K562 (cell line): ENCODE results near the gene PLEKHH3. TPM values are rescaled to one million over a fixed set of nuclear protein-coding genes. Genes with fewer than 3 reads are reported as not detected.
A peak's percentile ranks its signal among the peaks of the same experiment; 100 is the strongest.

Experiments
- ARID4B ChIP-seq: sonication (generic); formaldehyde crosslinking; IDR thresholded peaks from 2 replicates; pipeline ENCODE4 v1.8.0; 2022; ENCODE audit warnings: mild to moderate bottlenecking, missing genetic modification reagents
- BRF1 ChIP-seq: IDR thresholded peaks from 3 replicates; pipeline ENCODE4 v1.6.1; 2011; ENCODE audit warnings: borderline replicate concordance, mild to moderate bottlenecking; ENCODE audit not compliant: insufficient read length; ENCODE audit errors: extremely low read depth
- CAMTA2 ChIP-seq: fragments of 250-450 bp; sonication (Bioruptor Pico); conservative IDR thresholded peaks from 2 replicates; pipeline ENCODE4 v1.5.1; 2022
- GATAD2A ChIP-seq: fragments of 450-650 bp; IDR thresholded peaks from 2 replicates; pipeline ENCODE4 v1.6.1; 2017
- GMEB1 ChIP-seq: fragments of 250-450 bp; sonication (Bioruptor Pico); IDR thresholded peaks from 2 replicates; pipeline ENCODE4 v1.4.0; 2020; ENCODE audit warnings: mild to moderate bottlenecking
- HIVEP1 ChIP-seq: fragments of 250-450 bp; sonication (Bioruptor Pico); IDR thresholded peaks from 2 replicates; pipeline ENCODE4 v1.4.0; 2020; ENCODE audit warnings: mild to moderate bottlenecking
- NCOR1 ChIP-seq: fragments of 450-650 bp; IDR thresholded peaks from 2 replicates; pipeline ENCODE4 v1.6.1; 2016; ENCODE audit warnings: mild to moderate bottlenecking, moderate library complexity
- RAD51 ChIP-seq: fragments of 450-650 bp; IDR thresholded peaks from 2 replicates; pipeline ENCODE4 v1.7.1; 2016; ENCODE audit warnings: low read depth, mild to moderate bottlenecking, borderline replicate concordance
- SNIP1 ChIP-seq: fragments of 450-650 bp; IDR thresholded peaks from 2 replicates; pipeline ENCODE4 v1.7.1; 2017; ENCODE audit warnings: low read depth, mild to moderate bottlenecking
- TFAM ChIP-seq: fragments of 250-450 bp; sonication (Bioruptor Pico); conservative IDR thresholded peaks from 2 replicates; pipeline ENCODE4 v1.5.0; 2021; ENCODE audit warnings: mild to moderate bottlenecking, moderate library complexity
- THRB ChIP-seq: fragments of 450-650 bp; formaldehyde crosslinking; conservative IDR thresholded peaks from 2 replicates; pipeline ENCODE4 v1.4.0; 2022; ENCODE audit warnings: mild to moderate bottlenecking, missing genetic modification characterization
- ZMIZ1 ChIP-seq, 2 experiments: fragments of 150-350 bp in 1 of 2; IDR thresholded peaks; 2 replicates each; pipeline ENCODE4 v1.6.1; 2012 to 2016; ENCODE audit warnings: low read depth in 2 of 2, low read length in 2 of 2, mild to moderate bottlenecking in 1 of 2, moderate library complexity in 1 of 2
- ZNF134 ChIP-seq: fragments of 250-450 bp; sonication (Bioruptor Pico); conservative IDR thresholded peaks from 2 replicates; pipeline ENCODE4 v1.4.0; 2020
- ZNF354B ChIP-seq: fragments of 250-450 bp; sonication (Bioruptor Pico); IDR thresholded peaks from 2 replicates; pipeline ENCODE4 v1.4.0; 2020
- ZNF561 ChIP-seq: fragments of 450-650 bp; formaldehyde crosslinking; conservative IDR thresholded peaks from 2 replicates; pipeline ENCODE4 v1.4.0; 2020; ENCODE audit warnings: mild to moderate bottlenecking, moderate library complexity
- polyA plus RNA-seq, 8 experiments: library from polyadenylated mRNA; depleted of rRNA in 4 of 8; stranded (reverse) in 5 of 8; unstranded in 3 of 8; fragments of >200 nt; fragmentation: Nextera tagmentation in 2 of 8; fragmentation: Illumina TruSeq in 1 of 8; extraction: Ambion mirVana in 2 of 8; extraction: Trizol in 1 of 8; gene quantifications; 2 replicates each; pipeline versions ENCODE4 v1.2.1 to v1.2.3, GENCODE V29; 2011 to 2014; ENCODE audit warnings: inconsistent platforms in 1 of 8, missing spikeins in 1 of 8
- total RNA-seq, 7 experiments: library from RNA; depleted of rRNA in 6 of 7; stranded (reverse); fragments of >200 nt in 6 of 7; fragmentation: Illumina TruSeq in 2 of 7; extraction: Trizol in 2 of 7; gene quantifications; 2 replicates each; pipeline versions ENCODE4 v1.2.1 to v1.2.3, GENCODE V29; 2011 to 2021; ENCODE audit warnings: low replicate concordance in 1 of 7
- TF ChIP-seq, protein P1 (sequence below): sonication (generic); IDR thresholded peaks from 2 replicates; pipeline ENCODE4 v1.6.1; 2016

Gene PLEKHH3
- total and polyA plus RNA-seq, 9 of the 15 experiments (the other 6 are each of a cell fraction or from before 2014, with no cell fraction given), result 0.58 to 34.5 (median 5.0) TPM

- TF ChIP-seq BRF1, result no peak
- TF ChIP-seq THRB (CRISPR knock-in tag), result peak; percentile 64; the same call in 1 of the 2 replicates
- TF ChIP-seq TFAM (CRISPR knock-in tag), result no peak
- TF ChIP-seq ZNF561 (CRISPR knock-in tag), result no peak
- TF ChIP-seq ARID4B, result no peak
- peak in 1 of 2 experiments; percentile 99; a peak in 2 of 4 replicates for TF ChIP-seq ZMIZ1 (IDR thresholded peaks at IDR 0.05; ENCODE audit: low read depth in 2 of 2, low read length in 2 of 2)
- TF ChIP-seq NCOR1, result peak; percentile 100
- 0 out of 2 replicates have a peak, but pooled peaks have one; percentile 8 for TF ChIP-seq ZNF134 (CRISPR knock-in tag)
- peak; percentile 61; the same call in 1 of the 2 replicates for TF ChIP-seq RAD51
- 0 out of 2 replicates have a peak, but pooled peaks have one; percentile 73 for TF ChIP-seq HIVEP1 (CRISPR knock-in tag)
- peak; percentile 97 for TF ChIP-seq GATAD2A
- TF ChIP-seq, protein P1, sequence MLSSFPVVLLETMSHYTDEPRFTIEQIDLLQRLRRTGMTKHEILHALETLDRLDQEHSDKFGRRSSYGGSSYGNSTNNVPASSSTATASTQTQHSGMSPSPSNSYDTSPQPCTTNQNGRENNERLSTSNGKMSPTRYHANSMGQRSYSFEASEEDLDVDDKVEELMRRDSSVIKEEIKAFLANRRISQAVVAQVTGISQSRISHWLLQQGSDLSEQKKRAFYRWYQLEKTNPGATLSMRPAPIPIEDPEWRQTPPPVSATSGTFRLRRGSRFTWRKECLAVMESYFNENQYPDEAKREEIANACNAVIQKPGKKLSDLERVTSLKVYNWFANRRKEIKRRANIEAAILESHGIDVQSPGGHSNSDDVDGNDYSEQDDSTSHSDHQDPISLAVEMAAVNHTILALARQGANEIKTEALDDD, result peak; percentile 83
- TF ChIP-seq CAMTA2 (CRISPR knock-in tag), result no peak
- 0 out of 2 replicates have a peak, but pooled peaks have one; percentile 15 for TF ChIP-seq GMEB1
- 0 out of 2 replicates have a peak, but pooled peaks have one; percentile 46 for TF ChIP-seq ZNF354B (CRISPR knock-in tag)
- no peak for TF ChIP-seq SNIP1
Measured at GRCh38 chr17:42698736-42699414, 22.1 kb upstream of the PLEKHH3 start (continued).
